ENCODE data around the gene SPECC1. TPM values are rescaled to one million over a fixed set of nuclear protein-coding genes. Genes with fewer than 3 reads are reported as not detected.

The SPECC1 gene
- total RNA-seq, 4 donors from 2014 or later, result 9.8 to 24.2 (median 11.7) TPM

GRCh38 chr17:20293501-20293900 is 284.3 kb downstream of the SPECC1 start:
- WGBS, 2 donors, result 97 to 100% methylated on average over 2 of the region's 2 CpGs
- intact Hi-C loops (cut with DNase I; ENCODE audit: low total_unique reads), result no loop called here
- H3K4me3 ChIP-seq (ENCODE audit: low read depth, poor library complexity, severe bottlenecking), result no peak overlapping the region
- peak in 1 of 2 donors; percentile 52 for DNase-seq (ENCODE audit: low spot score in 2 of 2)
- TF ChIP-seq POLR2A (IDR thresholded peaks at IDR 0.05), result no peak
- TF ChIP-seq, protein P1, sequence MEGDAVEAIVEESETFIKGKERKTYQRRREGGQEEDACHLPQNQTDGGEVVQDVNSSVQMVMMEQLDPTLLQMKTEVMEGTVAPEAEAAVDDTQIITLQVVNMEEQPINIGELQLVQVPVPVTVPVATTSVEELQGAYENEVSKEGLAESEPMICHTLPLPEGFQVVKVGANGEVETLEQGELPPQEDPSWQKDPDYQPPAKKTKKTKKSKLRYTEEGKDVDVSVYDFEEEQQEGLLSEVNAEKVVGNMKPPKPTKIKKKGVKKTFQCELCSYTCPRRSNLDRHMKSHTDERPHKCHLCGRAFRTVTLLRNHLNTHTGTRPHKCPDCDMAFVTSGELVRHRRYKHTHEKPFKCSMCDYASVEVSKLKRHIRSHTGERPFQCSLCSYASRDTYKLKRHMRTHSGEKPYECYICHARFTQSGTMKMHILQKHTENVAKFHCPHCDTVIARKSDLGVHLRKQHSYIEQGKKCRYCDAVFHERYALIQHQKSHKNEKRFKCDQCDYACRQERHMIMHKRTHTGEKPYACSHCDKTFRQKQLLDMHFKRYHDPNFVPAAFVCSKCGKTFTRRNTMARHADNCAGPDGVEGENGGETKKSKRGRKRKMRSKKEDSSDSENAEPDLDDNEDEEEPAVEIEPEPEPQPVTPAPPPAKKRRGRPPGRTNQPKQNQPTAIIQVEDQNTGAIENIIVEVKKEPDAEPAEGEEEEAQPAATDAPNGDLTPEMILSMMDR (IDR thresholded peaks at IDR 0.05), result no peak

GRCh38 chr17:20294120-20294519 is 285.0 kb downstream of the SPECC1 start:
- WGBS, 2 donors, result 83 to 99% methylated on average over 6 of the region's 6 CpGs
- intact Hi-C loops (cut with DNase I; ENCODE audit: low total_unique reads), result no loop called here
- TF ChIP-seq, protein P1 (IDR thresholded peaks at IDR 0.05), result no peak
- TF ChIP-seq POLR2A (IDR thresholded peaks at IDR 0.05), result no peak

DNA sequence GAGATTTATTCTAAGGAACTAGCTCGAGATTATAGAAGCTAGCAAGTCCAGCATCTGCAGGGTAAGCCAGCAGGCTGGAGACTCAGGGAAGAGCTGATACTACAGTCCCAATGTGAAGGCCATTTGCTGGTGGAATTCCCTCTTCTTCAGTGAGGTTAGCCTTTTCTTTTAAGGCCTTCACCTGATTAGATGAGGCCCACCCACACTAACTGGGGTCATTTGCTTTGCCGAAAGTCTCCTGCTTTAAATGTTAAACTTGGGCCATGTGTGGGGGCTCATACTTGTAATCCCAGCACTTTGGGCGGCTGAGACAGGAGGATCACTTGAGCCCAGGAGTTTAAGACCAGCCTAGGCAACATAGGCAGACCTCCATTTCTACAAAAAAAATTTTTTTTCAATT is 289.9 kb downstream of the SPECC1 start:
- 96 to 100% methylated on average over 3 of the region's 3 CpGs for WGBS, 2 donors
- no peak overlapping the region for H3K4me3 ChIP-seq (ENCODE audit: low read depth, poor library complexity, severe bottlenecking)
- intact Hi-C loops (cut with DNase I; ENCODE audit: low total_unique reads), result no loop called here
- no peak for DNase-seq (ENCODE audit: low spot score in 2 of 2)
- TF ChIP-seq POLR2A (IDR thresholded peaks at IDR 0.05), result no peak
- TF ChIP-seq, protein P1 (IDR thresholded peaks at IDR 0.05), result no peak

More at GRCh38 chr17:20294120-20294519, 285.0 kb downstream of the SPECC1 start:
- peak in 1 of 2 donors; percentile 43 for DNase-seq (ENCODE audit: low spot score in 2 of 2)
- no peak overlapping the region for H3K4me3 ChIP-seq (ENCODE audit: low read depth, poor library complexity, severe bottlenecking)

DNA sequence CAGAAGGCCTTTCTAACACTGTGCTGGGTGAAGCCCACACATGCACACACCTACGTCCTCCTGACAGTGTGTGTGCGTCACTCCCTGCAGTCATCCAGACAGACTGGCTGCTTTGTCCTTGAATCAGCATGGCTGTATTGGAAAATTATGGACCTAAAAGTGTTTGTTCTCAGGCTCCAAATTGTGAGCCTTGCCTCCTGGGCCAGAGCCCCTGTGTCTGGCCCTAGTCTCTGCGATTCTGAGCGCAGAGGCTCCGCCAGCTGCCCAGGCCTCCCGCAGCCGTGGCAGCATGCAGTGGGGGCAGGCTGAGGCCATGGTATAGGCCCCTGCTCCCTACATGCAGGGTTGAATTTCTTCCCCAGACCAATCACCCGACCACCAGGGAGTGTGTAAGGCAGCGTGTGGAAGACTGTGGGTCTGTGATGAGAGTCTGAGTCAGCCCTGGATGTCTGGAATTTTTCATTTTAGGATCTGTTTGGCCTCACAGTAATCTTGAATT is 291.3 kb downstream of the SPECC1 start:
- DNase-seq (ENCODE audit: low spot score in 2 of 2), result no peak
- 84 to 92% methylated on average over 9 of the region's 9 CpGs for WGBS, 2 donors
- intact Hi-C loops (cut with DNase I; ENCODE audit: low total_unique reads), result loop anchor here (10.0 kb wide), 1 partner anchor 66 kb away; no protein-coding TSS in a partner anchor
- H3K4me3 ChIP-seq (ENCODE audit: low read depth, poor library complexity, severe bottlenecking), result no peak overlapping the region
- TF ChIP-seq POLR2A (IDR thresholded peaks at IDR 0.05), result no peak
- TF ChIP-seq, protein P1 (IDR thresholded peaks at IDR 0.05), result no peak

DNA sequence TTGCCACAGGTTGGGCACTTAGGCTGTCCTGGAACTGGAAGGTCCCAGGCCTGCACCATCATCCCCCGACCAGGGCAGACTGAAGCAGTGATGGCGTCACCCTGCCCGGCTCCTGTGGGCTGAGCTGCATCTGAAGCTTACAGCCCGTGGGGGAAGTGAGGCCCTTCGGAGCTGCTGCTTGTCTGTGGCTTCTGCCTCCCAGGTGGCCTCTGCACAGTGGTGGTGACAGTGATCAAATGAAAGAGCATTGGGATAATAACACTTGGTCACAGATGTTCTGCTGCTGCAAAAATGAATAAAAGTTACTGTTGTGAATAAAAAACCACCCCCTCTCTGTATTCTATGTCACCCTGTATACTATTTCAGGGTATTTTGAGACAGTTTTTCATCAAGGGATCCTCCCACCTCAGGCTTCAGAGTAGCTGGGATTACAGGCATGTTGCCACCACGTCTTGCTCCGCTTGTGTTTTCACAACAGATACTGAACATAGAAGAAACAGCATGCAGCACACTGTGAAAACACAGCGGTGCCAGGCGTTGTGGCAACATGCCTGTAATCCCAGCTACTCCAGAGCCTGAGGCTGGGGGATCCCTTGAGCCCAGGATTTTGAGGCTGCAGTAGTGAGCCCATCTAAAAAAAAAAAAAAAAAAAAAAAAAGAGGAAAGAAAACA is 293.2 kb downstream of the SPECC1 start:
- no peak overlapping the region for H3K4me3 ChIP-seq (ENCODE audit: low read depth, poor library complexity, severe bottlenecking)
- DNase-seq (ENCODE audit: low spot score in 2 of 2), result no peak
- WGBS, 2 donors, result 81 to 85% methylated on average over 9 of the region's 9 CpGs
- TF ChIP-seq POLR2A (IDR thresholded peaks at IDR 0.05), result no peak
- TF ChIP-seq, protein P1 (IDR thresholded peaks at IDR 0.05), result no peak
- intact Hi-C loops (cut with DNase I; ENCODE audit: low total_unique reads), result loop anchor here (10.0 kb wide), 1 partner anchor 68 kb away; no protein-coding TSS in a partner anchor

All from lower leg skin (tissue), 4 donors.